NOMO-1 treated with DMSO at 0.1 percent for 48 hours (cell line): ENCODE measurements around the gene NHLH2.

ENCODE experiments used
- DNase-seq: peaks from one replicate; lab custom pipeline; 2025; ENCODE audit not compliant: unreplicated experiment; lab: John Stamatoyannopoulos, UW

Gene NHLH2

DNA sequence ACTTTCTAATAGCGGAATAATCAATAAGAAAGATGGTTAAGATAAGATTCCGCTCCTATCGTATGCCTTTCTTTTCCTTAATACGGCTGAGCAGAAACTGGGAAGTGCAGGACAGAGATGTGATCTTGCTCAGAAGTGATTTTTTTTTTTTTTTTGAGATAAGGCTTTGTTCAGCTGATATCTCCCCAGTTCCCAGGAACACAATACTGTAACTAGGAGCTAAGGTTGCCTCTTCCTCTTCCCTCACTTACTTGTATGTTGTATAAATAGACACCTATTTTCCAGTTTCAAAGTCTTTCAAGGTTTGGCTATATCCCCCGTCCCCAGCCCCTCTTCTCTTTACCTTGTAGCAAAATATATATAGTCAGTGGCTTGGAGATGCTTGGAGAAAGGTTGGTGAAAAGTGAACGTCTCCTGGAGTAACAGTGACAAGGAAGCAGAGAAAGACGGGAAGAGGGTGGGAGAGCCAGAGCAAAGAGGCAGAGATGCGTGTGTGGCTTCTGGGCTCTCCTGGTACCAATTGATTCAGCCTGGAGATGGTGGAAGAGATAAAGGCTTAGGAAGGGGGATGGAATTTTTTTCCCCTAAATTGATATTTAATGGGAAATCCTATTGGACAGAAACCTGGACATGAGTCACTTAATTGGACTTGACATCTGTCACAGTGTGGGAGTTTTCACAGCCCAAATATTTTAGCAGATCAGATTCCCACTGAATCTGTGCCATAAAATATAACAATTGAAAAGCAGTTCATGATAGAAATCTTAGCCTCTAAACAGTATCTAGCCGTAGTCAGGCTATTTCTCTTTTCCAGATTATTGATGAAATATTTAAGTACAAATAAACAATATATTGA lies at the start of gene NHLH2:
TSS of gene NHLH2 (minus strand) at position 522 of the 856 bp plus-strand sequence. CDS start 2,754 bp downstream, outside the sequence.
- no peak for DNase-seq

DNA sequence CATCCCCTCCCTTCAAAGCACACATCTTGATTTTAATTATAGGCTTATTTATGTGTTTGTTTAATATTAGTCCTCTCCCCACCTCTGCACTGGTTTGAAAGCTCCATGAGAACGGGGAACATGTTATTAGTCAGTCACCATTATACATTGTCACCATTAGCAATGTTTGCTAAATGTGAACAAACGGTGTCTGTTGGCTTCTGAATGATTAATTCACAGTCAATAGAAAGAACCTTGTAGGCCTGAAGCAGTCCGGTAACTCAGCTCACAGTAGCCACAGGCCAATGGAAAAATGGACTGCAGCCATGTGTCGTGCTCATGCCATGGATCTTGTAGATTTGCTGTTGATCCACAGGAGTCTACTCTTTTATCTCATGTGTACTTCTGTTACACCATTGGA lies 49.7 kb upstream of the NHLH2 start:
- no peak for DNase-seq

- DNase-seq = no peak
Measured at GRCh38 chr1:115888976-115889375, 48.0 kb upstream of the NHLH2 start.

- DNase-seq = no peak
Measured at GRCh38 chr1:115882913-115883902, 42.3 kb upstream of the NHLH2 start.

DNA sequence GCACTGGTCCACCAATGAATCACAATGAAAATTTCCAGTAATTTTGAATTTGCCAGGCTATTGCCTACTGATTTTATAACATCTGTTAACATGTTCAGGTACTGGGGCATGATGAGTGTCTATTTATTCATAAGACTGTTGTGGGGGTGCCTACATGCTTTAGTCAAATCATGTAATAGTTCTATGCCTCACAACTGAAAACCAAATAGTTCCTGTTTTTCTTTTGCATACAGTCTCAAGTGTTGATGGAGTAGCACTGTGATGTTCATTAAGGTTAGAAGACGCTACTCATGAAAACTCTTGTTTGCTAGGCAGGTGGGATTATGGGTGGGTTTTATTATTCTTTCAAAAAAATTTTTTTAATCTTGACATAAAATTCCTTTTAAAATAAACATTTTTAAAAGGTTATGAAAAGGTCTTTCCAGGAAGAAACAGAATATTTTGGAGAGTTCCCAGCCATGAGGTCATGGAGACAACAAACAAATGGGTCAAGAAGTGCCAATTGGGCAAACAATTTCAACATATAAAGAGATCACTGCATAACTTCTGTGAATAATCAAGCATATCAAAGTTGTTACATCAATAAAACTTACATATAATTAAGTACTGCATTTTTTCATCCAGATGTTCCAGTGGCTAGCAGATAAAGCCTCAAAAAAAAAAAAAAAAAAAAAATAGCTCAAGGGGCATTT lies 40.2 kb upstream of the NHLH2 start:
- DNase-seq = peak; percentile 51

DNA sequence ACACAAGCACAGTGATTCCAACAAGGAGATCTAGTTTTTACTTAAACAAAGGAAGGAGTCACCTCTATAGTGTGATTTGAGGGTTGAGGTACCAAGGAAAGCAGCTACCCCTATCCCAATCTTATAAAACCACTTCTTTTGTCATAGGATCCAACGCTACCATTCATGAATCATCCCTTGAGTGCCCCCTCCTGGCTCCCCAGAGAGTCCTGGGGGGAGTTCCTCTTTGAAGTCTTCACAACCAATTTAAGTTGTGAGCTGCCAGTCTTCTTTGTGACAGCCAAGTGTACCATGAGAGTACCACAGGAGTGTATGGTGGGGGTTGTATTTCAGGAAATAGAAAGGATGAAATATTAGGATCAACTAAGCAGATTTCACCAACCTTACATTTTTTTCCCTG lies 39.1 kb upstream of the NHLH2 start:
- peak; percentile 36 for DNase-seq

- no peak for DNase-seq
Measured at GRCh38 chr1:115877511-115877910, 36.6 kb upstream of the NHLH2 start.

GRCh38 chr1:115874904-115875303 lies 34.0 kb upstream of the NHLH2 start:
- DNase-seq = no peak

- DNase-seq = no peak
Measured at GRCh38 chr1:115874497-115874896, 33.6 kb upstream of the NHLH2 start.

DNA sequence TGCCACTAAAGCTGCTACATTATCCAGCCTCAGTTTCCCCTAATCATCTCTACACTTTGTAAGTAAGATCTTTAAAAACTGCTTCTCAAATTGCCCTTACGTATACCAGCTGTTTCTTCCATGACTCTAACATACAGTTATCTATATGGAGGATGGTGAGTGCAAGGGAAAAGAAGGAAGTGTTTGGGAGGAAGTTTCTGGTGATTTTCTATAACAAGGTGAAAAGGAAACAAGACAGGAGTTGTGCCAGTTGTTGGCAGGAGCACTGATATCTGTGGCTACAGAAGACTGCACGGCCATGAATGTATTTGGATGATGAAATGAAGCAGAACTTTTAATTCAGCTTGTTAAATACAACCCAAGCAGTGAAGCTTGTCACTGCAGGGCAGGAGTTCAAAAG lies 32.3 kb upstream of the NHLH2 start:
- peak; percentile 46 for DNase-seq

DNA sequence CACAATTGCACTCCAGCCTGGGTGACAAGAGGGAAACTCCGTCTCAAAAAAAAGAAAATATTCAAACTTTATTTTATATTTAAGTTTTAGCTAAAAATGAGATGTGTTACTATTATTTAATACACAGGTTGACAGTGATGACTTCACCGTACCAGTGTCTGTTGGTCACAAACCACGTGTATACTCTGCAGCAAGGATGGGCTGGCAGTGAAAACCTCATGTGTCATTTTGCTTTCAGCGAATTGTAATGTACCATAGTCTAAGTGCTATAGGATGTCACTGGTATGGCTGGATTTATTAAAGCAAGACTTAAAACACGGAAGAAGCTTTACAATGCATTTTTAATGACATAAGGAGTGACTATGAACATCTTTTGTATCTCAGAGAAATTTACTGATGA lies 28.1 kb upstream of the NHLH2 start:
- no peak for DNase-seq

DNA sequence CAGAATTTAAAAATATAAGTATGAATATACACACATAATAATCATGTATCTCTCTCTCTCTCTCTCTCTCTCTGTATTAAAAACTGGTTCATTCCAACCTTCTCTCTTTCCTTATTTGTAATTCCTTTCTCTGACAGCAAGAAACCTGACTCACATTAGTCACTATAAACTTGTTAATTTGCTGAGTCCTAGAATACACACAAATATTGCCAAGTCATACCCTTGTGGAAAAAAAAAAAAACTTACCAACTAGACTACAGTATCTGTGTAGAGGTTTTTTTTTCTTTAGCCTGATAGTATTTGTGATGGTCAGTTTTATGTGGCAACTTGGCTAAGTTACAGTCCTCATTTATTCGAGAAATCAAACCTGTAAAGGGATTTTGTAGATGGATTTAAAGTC lies 26.3 kb upstream of the NHLH2 start:
- DNase-seq = no peak

DNA sequence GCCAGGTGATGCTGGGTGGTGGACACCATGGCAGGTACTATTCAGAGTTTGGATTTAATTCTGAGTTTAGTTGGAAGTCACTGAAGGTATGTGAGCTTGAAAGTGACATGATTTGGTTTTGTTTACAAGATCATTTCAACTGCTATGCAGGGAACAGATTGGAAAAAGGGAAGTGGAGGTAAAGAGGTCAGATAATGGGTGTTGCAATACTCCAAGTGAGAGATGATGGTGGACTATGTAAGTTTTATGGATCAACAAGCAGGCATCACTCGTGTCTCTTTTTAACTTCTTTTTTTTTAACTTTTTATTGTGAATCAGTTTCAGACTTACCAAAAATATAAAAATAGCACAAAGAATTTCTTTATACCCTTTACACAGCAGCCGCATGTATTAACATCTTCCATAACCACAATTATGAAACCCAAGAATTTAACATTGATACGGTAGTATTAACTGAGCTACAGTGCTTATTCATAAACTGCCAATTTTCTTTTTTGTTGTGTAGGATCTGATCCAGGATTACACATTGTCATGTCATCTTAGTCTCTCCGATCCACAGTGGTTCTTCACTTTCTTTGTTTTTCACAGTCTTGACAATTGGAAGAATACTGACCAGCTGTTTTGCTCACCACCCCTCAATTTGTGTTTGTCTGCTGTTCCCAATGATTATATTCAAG lies 24.9 kb upstream of the NHLH2 start:
- DNase-seq = peak; percentile 88

- no peak for DNase-seq
Measured at GRCh38 chr1:115862403-115862802, 21.5 kb upstream of the NHLH2 start.

DNA sequence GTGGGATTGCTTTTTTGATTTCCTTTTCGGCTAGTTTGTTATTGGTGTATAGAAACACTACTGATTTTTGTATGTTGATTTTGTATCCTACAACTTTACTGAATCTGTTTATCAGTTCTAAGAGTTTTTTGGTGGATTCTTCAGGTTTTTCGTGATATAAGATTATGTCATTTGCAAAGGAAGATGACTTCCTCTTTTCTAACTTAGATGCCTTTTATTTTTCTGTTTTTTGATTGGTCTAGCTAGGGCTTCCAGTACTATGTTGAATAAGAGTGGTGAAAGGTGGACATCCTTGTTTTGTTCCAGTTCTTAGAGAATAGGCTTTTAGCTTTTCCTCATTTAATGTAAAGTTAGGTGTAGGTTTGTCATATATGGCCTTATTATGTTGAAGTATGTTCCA lies 13.1 kb upstream of the NHLH2 start:
- peak; percentile 24 for DNase-seq

DNA sequence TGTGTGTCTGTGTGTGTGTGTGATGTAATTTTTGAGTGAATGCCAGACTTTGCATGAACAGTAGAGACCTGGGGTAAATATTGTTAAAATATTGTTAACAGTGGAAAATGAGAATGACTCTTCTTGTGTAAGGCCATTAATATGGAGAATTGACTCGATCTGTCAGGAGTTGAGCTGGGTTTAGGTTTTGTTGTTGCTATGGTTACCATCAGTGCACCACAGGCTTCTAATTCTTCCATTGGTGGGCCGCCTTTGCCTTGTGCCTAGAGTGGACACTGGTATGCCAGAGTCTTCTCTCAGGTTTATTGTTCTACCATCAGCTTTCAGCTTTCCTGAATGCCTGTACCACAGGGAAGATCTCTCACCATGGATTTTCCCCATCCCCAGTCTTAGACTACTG lies 10.0 kb upstream of the NHLH2 start:
- DNase-seq = no peak

DNA sequence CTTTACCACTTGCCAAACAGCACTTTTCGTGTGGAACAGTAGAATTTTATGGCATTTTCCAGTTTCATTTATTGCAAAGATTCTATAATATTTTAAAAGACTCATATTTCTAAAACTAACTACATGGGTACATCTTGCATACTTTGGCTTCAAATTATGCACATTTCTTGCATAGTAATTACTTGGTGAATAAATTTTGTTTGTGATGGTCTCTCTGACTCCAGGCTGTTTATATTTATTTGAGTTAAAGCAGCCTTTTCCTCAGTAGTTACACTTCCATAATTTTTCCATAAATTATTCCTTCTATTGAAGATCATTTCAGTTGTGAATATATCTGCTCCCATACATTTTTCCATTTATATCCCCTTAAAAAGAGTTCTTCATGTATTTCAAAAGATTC lies 6.9 kb upstream of the NHLH2 start:
- DNase-seq = no peak

DNA sequence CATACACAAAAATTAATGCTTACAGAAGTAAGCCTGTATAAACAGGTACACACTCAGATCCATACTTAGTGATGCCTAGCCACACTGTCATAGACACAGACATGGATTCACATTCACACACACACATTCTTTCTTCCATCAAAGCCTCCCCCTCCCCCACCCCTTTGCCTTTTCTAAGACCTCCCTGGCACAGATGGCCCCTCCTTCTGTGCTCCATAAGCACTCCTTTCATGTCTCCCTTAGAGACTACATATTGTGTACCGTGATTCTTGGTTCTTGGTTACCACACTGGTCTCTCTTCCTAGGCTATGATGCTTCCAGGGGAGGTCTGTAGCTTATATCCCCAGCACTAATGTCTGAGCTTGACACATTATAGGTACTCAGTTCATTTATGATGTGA lies 2.0 kb upstream of the NHLH2 start:
- DNase-seq = no peak

DNA sequence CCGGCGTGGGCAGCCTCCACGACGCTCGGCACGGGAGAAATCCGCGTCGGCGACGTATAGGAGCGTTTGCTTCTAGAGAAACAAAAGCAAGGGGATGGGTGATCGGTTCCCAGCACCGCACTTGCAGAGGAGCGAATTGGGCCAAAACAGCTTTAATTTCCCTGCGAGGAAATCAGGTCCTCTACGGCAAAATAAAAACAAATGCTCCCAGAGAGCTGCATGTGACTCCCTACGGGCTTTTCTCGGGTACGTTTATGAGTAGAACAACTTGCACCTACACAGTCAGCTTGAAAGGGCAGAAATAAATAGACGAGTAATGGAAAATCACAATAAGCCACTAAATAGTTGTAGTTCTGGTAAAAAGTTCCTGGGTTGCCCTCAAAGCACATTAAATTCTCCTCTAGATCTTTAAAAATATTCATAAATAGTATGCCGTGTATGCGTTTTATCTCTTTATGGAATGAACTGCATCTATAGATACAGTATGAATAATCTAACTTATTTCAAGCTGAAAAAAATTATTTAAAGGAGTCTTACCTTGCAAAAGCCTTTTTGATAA lies 1.2 kb downstream of the NHLH2 start:
- DNase-seq = no peak

DNA sequence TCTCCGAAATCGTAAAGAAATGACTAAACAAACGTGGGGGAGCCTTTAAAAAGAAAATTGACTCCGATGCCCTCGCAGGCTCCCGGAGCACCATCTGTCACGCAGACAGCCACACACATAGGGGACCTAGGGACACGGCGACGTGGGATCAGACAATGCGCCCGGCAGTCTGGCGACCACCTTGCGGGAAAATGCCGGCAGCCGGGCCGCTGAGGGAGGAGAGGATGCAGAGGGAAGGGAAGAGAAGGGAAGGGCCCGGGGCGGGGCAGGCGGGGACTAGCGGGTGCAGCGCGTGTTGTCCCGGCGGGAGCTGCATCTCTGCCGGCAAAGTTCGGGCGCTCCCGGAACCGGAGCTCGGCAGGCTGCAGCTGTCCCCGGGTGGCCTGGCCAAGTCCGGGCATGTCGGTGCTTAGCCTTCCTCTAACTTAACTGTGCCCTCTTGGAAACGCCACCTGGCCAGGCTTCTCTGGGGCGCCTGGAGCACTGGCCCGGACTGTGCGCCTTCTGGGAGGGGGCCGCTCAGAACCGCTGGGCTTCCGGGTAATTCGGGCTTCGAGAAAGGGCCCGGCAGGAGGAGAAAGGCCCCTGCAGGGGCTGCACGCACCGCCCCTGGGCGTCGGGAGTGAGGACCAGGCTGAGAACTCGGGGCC lies 1.8 kb downstream of the NHLH2 start:
- DNase-seq = no peak
